OCI-LY7 (cell line): Measurements from ENCODE around the gene MBD1.

Source experiments
- EZH2phosphoT487 ChIP-seq: fragments of 200-600 bp; sonication (generic); IDR thresholded peaks from 2 replicates; pipeline ENCODE4 v1.6.1; 2018; ENCODE audit warnings: low read depth, borderline replicate concordance, mild to moderate bottlenecking, mixed run types, antibody characterized with exemption, low read length, moderate library complexity, mixed read lengths
- TF ChIP-seq, protein P1 (sequence below): fragments of 200-600 bp; sonication (generic); conservative IDR thresholded peaks from 2 replicates; pipeline ENCODE4 v1.5.1; 2014; ENCODE audit warnings: mild to moderate bottlenecking, antibody characterized with exemption, low read length, moderate library complexity, mixed read lengths

- TF ChIP-seq EZH2phosphoT487 = no peak
- TF ChIP-seq, protein P1, sequence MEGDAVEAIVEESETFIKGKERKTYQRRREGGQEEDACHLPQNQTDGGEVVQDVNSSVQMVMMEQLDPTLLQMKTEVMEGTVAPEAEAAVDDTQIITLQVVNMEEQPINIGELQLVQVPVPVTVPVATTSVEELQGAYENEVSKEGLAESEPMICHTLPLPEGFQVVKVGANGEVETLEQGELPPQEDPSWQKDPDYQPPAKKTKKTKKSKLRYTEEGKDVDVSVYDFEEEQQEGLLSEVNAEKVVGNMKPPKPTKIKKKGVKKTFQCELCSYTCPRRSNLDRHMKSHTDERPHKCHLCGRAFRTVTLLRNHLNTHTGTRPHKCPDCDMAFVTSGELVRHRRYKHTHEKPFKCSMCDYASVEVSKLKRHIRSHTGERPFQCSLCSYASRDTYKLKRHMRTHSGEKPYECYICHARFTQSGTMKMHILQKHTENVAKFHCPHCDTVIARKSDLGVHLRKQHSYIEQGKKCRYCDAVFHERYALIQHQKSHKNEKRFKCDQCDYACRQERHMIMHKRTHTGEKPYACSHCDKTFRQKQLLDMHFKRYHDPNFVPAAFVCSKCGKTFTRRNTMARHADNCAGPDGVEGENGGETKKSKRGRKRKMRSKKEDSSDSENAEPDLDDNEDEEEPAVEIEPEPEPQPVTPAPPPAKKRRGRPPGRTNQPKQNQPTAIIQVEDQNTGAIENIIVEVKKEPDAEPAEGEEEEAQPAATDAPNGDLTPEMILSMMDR = no peak
These were observed 34.0 kb upstream of the MBD1 start for GRCh38 chr18:50315100-50315871.
